IPS-15b (cell line): ENCODE measurements around the gene DEF6.

Source experiments
- H3K27me3 ChIP-seq: one replicate; pipeline ENCODE4 v1.6.1; 2013; ENCODE audit warnings: low read length; ENCODE audit not compliant: control insufficient read depth, insufficient read depth
- H3K36me3 ChIP-seq: one replicate; pipeline ENCODE4 v1.6.1; 2013; ENCODE audit warnings: low read length; ENCODE audit not compliant: control insufficient read depth, insufficient read depth
- H3K4me1 ChIP-seq: one replicate; pipeline ENCODE4 v1.6.1; 2013; ENCODE audit warnings: mild to moderate bottlenecking, low read length; ENCODE audit not compliant: control insufficient read depth, insufficient read depth
- H3K4me3 ChIP-seq: one replicate; pipeline ENCODE4 v1.5.1; 2013; ENCODE audit warnings: low read depth, low read length
- H3K9ac ChIP-seq: one replicate; pipeline ENCODE4 v1.6.1; 2013; ENCODE audit warnings: low read depth, mild to moderate bottlenecking, low read length
- H3K9me3 ChIP-seq: one replicate; pipeline ENCODE4 v1.6.1; 2013; ENCODE audit warnings: mild to moderate bottlenecking, low read length; ENCODE audit not compliant: control insufficient read depth, insufficient read depth

DEF6 gene

GRCh38 chr6:35262596-35262995 is 35.0 kb upstream of the DEF6 start:
- H3K9me3 ChIP-seq, result no peaks in the 10 kb centered on the region
- H3K4me1 ChIP-seq, result peaks cover 9% of the 10 kb centered on the region
- H3K36me3 ChIP-seq, result no peaks in the 10 kb centered on the region
- no peak overlapping the region for H3K4me3 ChIP-seq
- H3K27me3 ChIP-seq, result no peaks in the 10 kb centered on the region
- no peak overlapping the region for H3K9ac ChIP-seq

GRCh38 chr6:35264550-35265274 is 32.9 kb upstream of the DEF6 start:
- H3K4me3 ChIP-seq, result no peak overlapping the region
- no peaks in the 10 kb centered on the region for H3K27me3 ChIP-seq
- no peaks in the 10 kb centered on the region for H3K9me3 ChIP-seq
- H3K36me3 ChIP-seq, result no peaks in the 10 kb centered on the region
- no peak overlapping the region for H3K9ac ChIP-seq
- H3K4me1 ChIP-seq, result peaks cover 9% of the 10 kb centered on the region

- Histone ChIP-seq H3K9ac (no peak overlapping the region), H3K4me1 (peaks cover 5% of the 10 kb centered on the region), H3K27me3 (no peaks in the 10 kb centered on the region), H3K36me3 (no peaks in the 10 kb centered on the region), H3K4me3 (no peak overlapping the region), H3K9me3 (no peaks in the 10 kb centered on the region)
Measured at GRCh38 chr6:35265523-35265922, 32.1 kb upstream of the DEF6 start.

- Histone ChIP-seq H3K4me1 (peaks cover 3% of the 10 kb centered on the region), H3K9ac (no peak overlapping the region), H3K36me3 (no peaks in the 10 kb centered on the region), H3K9me3 (no peaks in the 10 kb centered on the region), H3K27me3 (no peaks in the 10 kb centered on the region), H3K4me3 (no peak overlapping the region)
Measured at GRCh38 chr6:35267446-35267845, 30.2 kb upstream of the DEF6 start.

- Histone ChIP-seq H3K9ac (no peak overlapping the region), H3K4me3 (no peak overlapping the region), H3K4me1 (peaks cover 3% of the 10 kb centered on the region), H3K36me3 (no peaks in the 10 kb centered on the region), H3K9me3 (no peaks in the 10 kb centered on the region), H3K27me3 (no peaks in the 10 kb centered on the region)
Measured at GRCh38 chr6:35267897-35268296, 29.7 kb upstream of the DEF6 start.

GRCh38 chr6:35272005-35272404 is 25.6 kb upstream of the DEF6 start:
- H3K9me3 ChIP-seq, result no peaks in the 10 kb centered on the region
- H3K4me1 ChIP-seq, result no peaks in the 10 kb centered on the region
- H3K4me3 ChIP-seq, result no peak overlapping the region
- no peaks in the 10 kb centered on the region for H3K36me3 ChIP-seq
- no peaks in the 10 kb centered on the region for H3K27me3 ChIP-seq
- no peak overlapping the region for H3K9ac ChIP-seq

- Histone ChIP-seq H3K9me3 (no peaks in the 10 kb centered on the region), H3K36me3 (no peaks in the 10 kb centered on the region), H3K4me3 (no peak overlapping the region), H3K4me1 (no peaks in the 10 kb centered on the region), H3K27me3 (no peaks in the 10 kb centered on the region), H3K9ac (no peak overlapping the region)
Measured at GRCh38 chr6:35273822-35274559, 23.6 kb upstream of the DEF6 start.

GRCh38 chr6:35275744-35276260 is 21.8 kb upstream of the DEF6 start:
- Histone ChIP-seq H3K9me3 (no peaks in the 10 kb centered on the region), H3K36me3 (no peaks in the 10 kb centered on the region), H3K9ac (no peak overlapping the region), H3K27me3 (no peaks in the 10 kb centered on the region), H3K4me3 (no peak overlapping the region), H3K4me1 (no peaks in the 10 kb centered on the region)

GRCh38 chr6:35278708-35279107 is 18.9 kb upstream of the DEF6 start:
- Histone ChIP-seq H3K36me3 (peaks cover 2% of the 10 kb centered on the region), H3K9ac (no peak overlapping the region), H3K27me3 (no peaks in the 10 kb centered on the region), H3K4me1 (no peaks in the 10 kb centered on the region), H3K9me3 (no peaks in the 10 kb centered on the region), H3K4me3 (no peak overlapping the region)

- H3K27me3 ChIP-seq, result no peaks in the 10 kb centered on the region
- H3K9me3 ChIP-seq, result no peaks in the 10 kb centered on the region
- H3K36me3 ChIP-seq, result peaks cover 5% of the 10 kb centered on the region
- H3K4me1 ChIP-seq, result no peaks in the 10 kb centered on the region
- H3K4me3 ChIP-seq, result no peak overlapping the region
- no peak overlapping the region for H3K9ac ChIP-seq
Measured at GRCh38 chr6:35280903-35281302, 16.7 kb upstream of the DEF6 start.

- no peak overlapping the region for H3K9ac ChIP-seq
- no peaks in the 10 kb centered on the region for H3K27me3 ChIP-seq
- no peaks in the 10 kb centered on the region for H3K9me3 ChIP-seq
- H3K36me3 ChIP-seq, result peaks cover 13% of the 10 kb centered on the region
- H3K4me3 ChIP-seq, result no peak overlapping the region
- H3K4me1 ChIP-seq, result no peaks in the 10 kb centered on the region
Measured at GRCh38 chr6:35282472-35282871, 15.1 kb upstream of the DEF6 start.

GRCh38 chr6:35283361-35283760 is 14.3 kb upstream of the DEF6 start:
- H3K36me3 ChIP-seq, result peaks cover 16% of the 10 kb centered on the region
- no peaks in the 10 kb centered on the region for H3K27me3 ChIP-seq
- no peaks in the 10 kb centered on the region for H3K9me3 ChIP-seq
- no peaks in the 10 kb centered on the region for H3K4me1 ChIP-seq
- H3K4me3 ChIP-seq, result no peak overlapping the region
- H3K9ac ChIP-seq, result no peak overlapping the region
